Neural cell (in vitro differentiated cells): ENCODE results near the gene EPS8L2. TPM values are rescaled to one million over a fixed set of nuclear protein-coding genes. Genes with fewer than 3 reads are reported as not detected.

Source experiments
- H2AFZ ChIP-seq: fragments of 200-600, 300-800 bp; sonication (generic), shearing (Covaris generic); 2 replicates; pipeline ENCODE4 v1.6.0; 2014; ENCODE audit warnings: low read depth, mild to moderate bottlenecking, antibody characterized with exemption, low read length, moderate library complexity
- H3F3A ChIP-seq: fragments of 200-600 bp; shearing (Covaris generic); 2 replicates; pipeline ENCODE4 v1.6.1; 2016; ENCODE audit warnings: mild to moderate bottlenecking, moderate library complexity, mixed read lengths, antibody characterized with exemption, low read length; ENCODE audit not compliant: insufficient read depth, poor library complexity, severe bottlenecking
- H3K27ac ChIP-seq: fragments of 200-600, 300-800 bp; sonication (generic), shearing (Covaris generic); 2 replicates; pipeline ENCODE4 v1.5.1; 2014; ENCODE audit warnings: mild to moderate bottlenecking, low read length, moderate library complexity
- H3K27me3 ChIP-seq: fragments of 300-800, 200-600 bp; sonication (generic), shearing (Covaris generic); 2 replicates; pipeline ENCODE4 v1.6.0; 2014; ENCODE audit warnings: mild to moderate bottlenecking, low read depth, low read length, moderate library complexity; ENCODE audit not compliant: insufficient read depth
- H3K36me3 ChIP-seq: fragments of 300-800, 200-600 bp; sonication (generic), shearing (Covaris generic); 2 replicates; pipeline ENCODE4 v1.5.1; 2014; ENCODE audit warnings: mild to moderate bottlenecking, antibody characterized with exemption, low read length, moderate library complexity; ENCODE audit not compliant: insufficient read depth
- H3K4me2 ChIP-seq: fragments of 300-800, 200-600 bp; sonication (generic), shearing (Covaris generic); 2 replicates; pipeline ENCODE4 v1.6.0; 2014; ENCODE audit warnings: mild to moderate bottlenecking, low read length
- H3K4me3 ChIP-seq: fragments of 300-800, 200-600 bp; sonication (generic), shearing (Covaris generic); 2 replicates; pipeline ENCODE4 v1.5.1; 2014; ENCODE audit warnings: mild to moderate bottlenecking, low read length, moderate library complexity
- H3K79me2 ChIP-seq: fragments of 200-600 bp; shearing (Covaris generic); replicated peaks from 2 replicates; pipeline ENCODE4 v1.6.0; 2014; ENCODE audit warnings: mild to moderate bottlenecking, low read length, moderate library complexity; ENCODE audit not compliant: insufficient read depth
- H3K9ac ChIP-seq: fragments of 300-800, 200-600 bp; sonication (generic), shearing (Covaris generic); 2 replicates; pipeline ENCODE4 v1.6.1; 2016; ENCODE audit warnings: mild to moderate bottlenecking, low read length, mixed read lengths
- H3K9me2 ChIP-seq: fragments of 200-600 bp; shearing (Covaris generic); 2 replicates; pipeline ENCODE4 v1.6.1; 2016; ENCODE audit warnings: mild to moderate bottlenecking, low read length, mixed read lengths; ENCODE audit not compliant: insufficient read depth
- H3K9me3 ChIP-seq: fragments of 200-600, 300-800 bp; sonication (generic), shearing (Covaris generic); 2 replicates; pipeline ENCODE4 v1.6.1; 2016; ENCODE audit warnings: mild to moderate bottlenecking, mixed run types, low read length, moderate library complexity, mixed read lengths
- H4K20me1 ChIP-seq: fragments of 200-600 bp; shearing (Covaris generic); 2 replicates; pipeline ENCODE4 v1.6.1; 2016; ENCODE audit warnings: mild to moderate bottlenecking, mixed run types; ENCODE audit not compliant: insufficient read depth
- CTCF ChIP-seq: fragments of 450-650 bp; IDR thresholded peaks from 2 replicates; pipeline ENCODE4 v1.5.1; 2014; ENCODE audit warnings: antibody characterized with exemption, mild to moderate bottlenecking, moderate library complexity; ENCODE audit not compliant: poor library complexity, severe bottlenecking
- EP300 ChIP-seq: fragments of 450-650 bp; conservative IDR thresholded peaks from 2 replicates; pipeline ENCODE4 v1.6.1; 2014; ENCODE audit warnings: antibody characterized with exemption, mild to moderate bottlenecking, moderate library complexity; ENCODE audit not compliant: poor library complexity, severe bottlenecking
- EZH2 ChIP-seq: fragments of 200-600, 300-800 bp; shearing (Covaris generic), sonication (generic); IDR thresholded peaks from 2 replicates; pipeline ENCODE4 v1.6.1; 2014; ENCODE audit warnings: antibody characterized with exemption, low read length, borderline replicate concordance, mild to moderate bottlenecking; ENCODE audit not compliant: insufficient read depth, poor library complexity, severe bottlenecking
- MXI1 ChIP-seq: fragments of 450-650 bp; conservative IDR thresholded peaks from 2 replicates; pipeline ENCODE4 v1.6.1; 2014; ENCODE audit warnings: antibody characterized with exemption, mild to moderate bottlenecking; ENCODE audit not compliant: poor library complexity, severe bottlenecking
- POLR2AphosphoS5 ChIP-seq: IDR thresholded peaks from 2 replicates; pipeline ENCODE4 v1.6.1; 2012
- RAD21 ChIP-seq: fragments of 450-650 bp; conservative IDR thresholded peaks from 2 replicates; pipeline ENCODE4 v1.6.1; 2014; ENCODE audit warnings: antibody characterized with exemption, mild to moderate bottlenecking, moderate library complexity
- REST ChIP-seq: IDR thresholded peaks from 2 replicates; pipeline ENCODE4 v1.6.1; 2012; ENCODE audit warnings: borderline replicate concordance
- SMC3 ChIP-seq: fragments of 450-650 bp; conservative IDR thresholded peaks from 2 replicates; pipeline ENCODE4 v1.6.1; 2014; ENCODE audit warnings: antibody characterized with exemption, mild to moderate bottlenecking, moderate library complexity; ENCODE audit not compliant: poor library complexity
- TAF1 ChIP-seq: IDR thresholded peaks from 2 replicates; pipeline ENCODE4 v1.6.1; 2012; ENCODE audit warnings: low read depth
- polyA minus RNA-seq: library from RNA; depleted of rRNA, polyadenylated mRNA; stranded (reverse); fragments of >200 nt; gene quantifications from 2 replicates; pipeline ENCODE4 v1.2.3, GENCODE V29; 2014
- polyA plus RNA-seq: library from polyadenylated mRNA; depleted of rRNA; stranded (reverse); fragments of >200 nt; gene quantifications from 2 replicates; pipeline ENCODE4 v1.2.3, GENCODE V29; 2014

Gene EPS8L2
- polyA plus RNA-seq: 3.5 and 7.5 TPM in 2 replicates
- 0.46 and 1.2 TPM in 2 replicates for polyA minus RNA-seq

DNA sequence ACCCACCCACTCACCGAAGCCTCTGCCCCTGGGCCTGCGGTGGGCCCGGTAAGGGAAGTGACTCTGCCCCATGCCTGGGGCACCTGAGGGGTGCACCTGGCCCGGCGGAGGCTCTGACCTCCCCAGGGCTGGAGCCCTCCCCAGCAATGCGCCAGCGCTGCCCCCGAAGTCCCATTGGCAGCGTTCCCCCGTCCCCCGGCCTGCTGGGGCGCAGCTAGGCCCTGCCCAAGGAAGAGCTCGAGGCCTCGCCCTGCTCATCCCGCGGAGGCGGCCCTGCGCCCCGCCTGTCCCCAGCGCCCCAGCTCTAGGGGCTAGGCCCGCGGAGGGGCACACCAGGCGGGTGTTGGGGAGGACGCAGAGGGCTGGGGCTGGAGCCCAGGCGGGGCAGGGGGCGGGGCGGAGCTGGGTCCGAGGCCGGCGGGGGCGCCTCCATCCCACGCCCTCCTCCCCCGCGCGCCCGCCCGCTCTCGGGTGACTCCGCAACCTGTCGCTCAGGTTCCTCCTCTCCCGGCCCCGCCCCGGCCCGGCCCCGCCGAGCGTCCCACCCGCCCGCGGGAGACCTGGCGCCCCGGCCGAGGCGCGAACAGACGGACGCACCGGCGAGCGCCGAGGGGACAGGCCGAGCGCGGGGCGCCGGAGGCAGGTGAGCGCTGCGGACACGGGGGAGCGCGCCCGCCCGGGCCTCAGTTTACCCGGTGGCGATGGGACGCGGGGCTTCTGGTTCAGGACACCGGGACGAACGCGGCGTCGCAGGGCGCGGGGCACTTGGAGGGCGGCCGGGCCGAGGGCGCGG, at the start of gene EPS8L2:
Gene EPS8L2 (plus strand): TSS at position 586 of the 793 bp plus-strand sequence. CDS start 3,177 bp downstream, outside the sequence.
- no peak within 1 kb of the TSS for H3K4me3 ChIP-seq
- no peak within 1 kb of the TSS for H3K9ac ChIP-seq
- H3K9me2 ChIP-seq: no peaks in the 10 kb centered on the region
- H3K4me2 ChIP-seq: no peak within 1 kb of the TSS
- H3K27ac ChIP-seq: no peak within 1 kb of the TSS
- no peaks in the 10 kb centered on the region for H4K20me1 ChIP-seq
- no peak within 1 kb of the TSS for H2AFZ ChIP-seq
- no peaks in the 10 kb centered on the region for H3K79me2 ChIP-seq
- H3K9me3 ChIP-seq: no peaks in the 10 kb centered on the region
- TF ChIP-seq CTCF (no peak), EP300 (no peak), RAD21 (no peak), POLR2AphosphoS5 (no peak), EZH2 (no peak), REST (no peak), TAF1 (no peak), MXI1 (no peak), SMC3 (no peak)
- peaks cover 13% of the 10 kb centered on the region for H3K27me3 ChIP-seq
- H3F3A ChIP-seq: no peaks in the 10 kb centered on the region
- no peaks in the 10 kb centered on the region for H3K36me3 ChIP-seq

DNA sequence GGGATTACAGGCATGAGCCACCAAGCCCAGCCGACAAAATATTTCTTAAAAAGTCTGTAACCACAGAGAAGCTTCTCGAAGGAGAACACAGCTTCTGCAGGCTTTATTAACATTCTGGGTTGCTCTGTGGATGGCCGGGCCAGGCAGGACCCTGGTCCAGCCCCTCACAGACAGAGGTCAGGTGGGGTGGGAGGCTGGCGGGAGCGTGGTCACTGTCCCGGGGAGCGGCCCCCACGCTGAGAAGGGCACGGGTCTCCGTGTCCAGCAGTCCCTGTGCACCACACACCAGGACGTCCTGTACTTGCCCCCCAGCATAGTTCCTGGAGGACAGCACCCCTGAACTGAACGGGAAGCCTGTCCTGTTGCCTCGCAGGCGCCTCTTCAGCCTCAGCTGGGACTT, 49.6 kb upstream of the EPS8L2 start:
- no peak overlapping the region for H3K27ac ChIP-seq
- no peaks in the 10 kb centered on the region for H4K20me1 ChIP-seq
- no peak overlapping the region for H3K4me2 ChIP-seq
- no peak overlapping the region for H2AFZ ChIP-seq
- no peaks in the 10 kb centered on the region for H3K9me3 ChIP-seq
- H3F3A ChIP-seq: no peaks in the 10 kb centered on the region
- H3K36me3 ChIP-seq: no peaks in the 10 kb centered on the region
- no peaks in the 10 kb centered on the region for H3K79me2 ChIP-seq
- TF ChIP-seq EP300 (no peak), RAD21 (no peak), MXI1 (no peak), EZH2 (no peak), CTCF (no peak), POLR2AphosphoS5 (no peak), TAF1 (no peak), SMC3 (no peak), REST (no peak)
- no peaks in the 10 kb centered on the region for H3K9me2 ChIP-seq
- no peaks in the 10 kb centered on the region for H3K27me3 ChIP-seq
- H3K9ac ChIP-seq: no peak overlapping the region
- no peak overlapping the region for H3K4me3 ChIP-seq
